ENCODE measurements around the gene FRMD3.

Gene FRMD3

GRCh38 chr9:83538172-83538889 is at the start of gene FRMD3:
Gene FRMD3, minus strand, starts transcription at chr9:83538401. Its CDS starts 170 bp downstream, at chr9:83538231.
- no peak for DNase-seq (ENCODE audit: low read depth in 3 of 3, low spot score in 1 of 3)

- no peak for DNase-seq (ENCODE audit: low read depth in 3 of 3, low spot score in 1 of 3)
These were observed 46.8 kb upstream of the FRMD3 start for GRCh38 chr9:83584995-83585394.

- DNase-seq (ENCODE audit: low read depth in 3 of 3, low spot score in 1 of 3), result no peak
These were observed 45.2 kb upstream of the FRMD3 start for GRCh38 chr9:83583151-83584014.

GRCh38 chr9:83582029-83582428 is 43.8 kb upstream of the FRMD3 start:
- no peak for DNase-seq (ENCODE audit: low read depth in 3 of 3, low spot score in 1 of 3)

- DNase-seq (ENCODE audit: low read depth in 3 of 3, low spot score in 1 of 3), result no peak
These were observed 36.3 kb upstream of the FRMD3 start for GRCh38 chr9:83574482-83574881.

- no peak for DNase-seq (ENCODE audit: low read depth in 3 of 3, low spot score in 1 of 3)
These were observed 34.3 kb upstream of the FRMD3 start for GRCh38 chr9:83572524-83572923.

GRCh38 chr9:83570359-83570758 is 32.2 kb upstream of the FRMD3 start:
- no peak for DNase-seq (ENCODE audit: low read depth in 3 of 3, low spot score in 1 of 3)

- DNase-seq (ENCODE audit: low read depth in 3 of 3, low spot score in 1 of 3), result no peak
These were observed 31.1 kb upstream of the FRMD3 start for GRCh38 chr9:83569326-83569725.

- no peak for DNase-seq (ENCODE audit: low read depth in 3 of 3, low spot score in 1 of 3)
These were observed 25.2 kb upstream of the FRMD3 start for GRCh38 chr9:83563360-83563759.

GRCh38 chr9:83560169-83560826 is 22.1 kb upstream of the FRMD3 start:
- no peak for DNase-seq (ENCODE audit: low read depth in 3 of 3, low spot score in 1 of 3)

GRCh38 chr9:83557771-83558170 is 19.6 kb upstream of the FRMD3 start:
- no peak for DNase-seq (ENCODE audit: low read depth in 3 of 3, low spot score in 1 of 3)

GRCh38 chr9:83557317-83557716 is 19.1 kb upstream of the FRMD3 start:
- no peak for DNase-seq (ENCODE audit: low read depth in 3 of 3, low spot score in 1 of 3)

GRCh38 chr9:83554278-83554677 is 16.1 kb upstream of the FRMD3 start:
- no peak for DNase-seq (ENCODE audit: low read depth in 3 of 3, low spot score in 1 of 3)

GRCh38 chr9:83544002-83544698 is 5.9 kb upstream of the FRMD3 start:
- no peak for DNase-seq (ENCODE audit: low read depth in 3 of 3, low spot score in 1 of 3)

GRCh38 chr9:83538890-83539238 is 663 bp upstream of the FRMD3 start:
- DNase-seq (ENCODE audit: low read depth in 3 of 3, low spot score in 1 of 3), result no peak

- DNase-seq (ENCODE audit: low read depth in 3 of 3, low spot score in 1 of 3), result no peak
These were observed 650 bp downstream of the FRMD3 start for GRCh38 chr9:83537331-83538171.

GRCh38 chr9:83536332-83536731 is 1.9 kb downstream of the FRMD3 start:
- no peak for DNase-seq (ENCODE audit: low read depth in 3 of 3, low spot score in 1 of 3)

GRCh38 chr9:83535736-83536135 is 2.5 kb downstream of the FRMD3 start:
- DNase-seq (ENCODE audit: low read depth in 3 of 3, low spot score in 1 of 3), result no peak

- DNase-seq (ENCODE audit: low read depth in 3 of 3, low spot score in 1 of 3), result no peak
These were observed 4.9 kb downstream of the FRMD3 start for GRCh38 chr9:83533296-83533695.

- DNase-seq (ENCODE audit: low read depth in 3 of 3, low spot score in 1 of 3), result no peak
These were observed 11.3 kb downstream of the FRMD3 start for GRCh38 chr9:83526901-83527300.
